ENCODE measurements around the gene NR2F6.

- TF ChIP-seq CTCF (IDR thresholded peaks at IDR 0.05; ENCODE audit: low read depth, low read length) (no peak), POLR2A (IDR thresholded peaks at IDR 0.05; ENCODE audit: extremely low read depth, insufficient read length) (no peak), MAX (IDR thresholded peaks at IDR 0.05; ENCODE audit: low read depth, low read length) (no peak)
These were observed 31.1 kb downstream of the NR2F6 start for GRCh38 chr19:17214508-17215126.

Measured in NB4 (cell line).